ENCODE measurements around the gene DNAJC28. TPM values are rescaled to one million over a fixed set of nuclear protein-coding genes. Genes with fewer than 3 reads are reported as not detected.

DNAJC28 gene
- total RNA-seq, 1 donor from 2014 or later: 5.3 TPM

GRCh38 chr21:33479679-33480480, 11.6 kb downstream of the DNAJC28 start, which contains the start of gene TMEM50B:
TSS of gene TMEM50B (minus strand) at chr21:33479974. CDS start at chr21:33468885, 11,089 bp downstream.
- DNase-seq: peak; percentile 96
- peaks cover 4% of the 10 kb centered on the region for H3K36me3 Mint-ChIP-seq (ENCODE audit: unreplicated experiment)
- H3K4me1 Mint-ChIP-seq (ENCODE audit: low read depth, unreplicated experiment): peaks cover 7% of the 10 kb centered on the region
- H3K27me3 Mint-ChIP-seq (ENCODE audit: unreplicated experiment): peaks cover 6% of the 10 kb centered on the region
- H3K4me3 Mint-ChIP-seq (ENCODE audit: unreplicated experiment): peak within 1 kb of the TSS; percentile 93
- H3K9me3 Mint-ChIP-seq (ENCODE audit: unreplicated experiment): peaks cover 10% of the 10 kb centered on the region
- TF ChIP-seq CTCF (IDR thresholded peaks at IDR 0.05; ENCODE audit: partially characterized antibody, unreplicated experiment): peak; percentile 38
- peak within 1 kb of the TSS; percentile 83 for H3K27ac Mint-ChIP-seq (ENCODE audit: unreplicated experiment)

GRCh38 chr21:33478935-33479678, 12.4 kb downstream of the DNAJC28 start:
- no peak overlapping the region for H3K27ac Mint-ChIP-seq (ENCODE audit: unreplicated experiment)
- H3K9me3 Mint-ChIP-seq (ENCODE audit: unreplicated experiment): peaks cover 10% of the 10 kb centered on the region
- H3K27me3 Mint-ChIP-seq (ENCODE audit: unreplicated experiment): peaks cover 6% of the 10 kb centered on the region
- H3K4me3 Mint-ChIP-seq (ENCODE audit: unreplicated experiment): peak overlapping the region; percentile 93
- TF ChIP-seq CTCF (IDR thresholded peaks at IDR 0.05; ENCODE audit: partially characterized antibody, unreplicated experiment): no peak
- H3K4me1 Mint-ChIP-seq (ENCODE audit: low read depth, unreplicated experiment): peaks cover 7% of the 10 kb centered on the region
- DNase-seq: peak; percentile 39
- peaks cover 4% of the 10 kb centered on the region for H3K36me3 Mint-ChIP-seq (ENCODE audit: unreplicated experiment)

- Mint-ChIP-seq H3K4me1 (ENCODE audit: low read depth, unreplicated experiment) (peaks cover 7% of the 10 kb centered on the region), H3K4me3 (ENCODE audit: unreplicated experiment) (peak overlapping the region; percentile 93), H3K9me3 (ENCODE audit: unreplicated experiment) (peaks cover 10% of the 10 kb centered on the region), H3K36me3 (ENCODE audit: unreplicated experiment) (peaks cover 4% of the 10 kb centered on the region), H3K27me3 (ENCODE audit: unreplicated experiment) (peaks cover 6% of the 10 kb centered on the region), H3K27ac (ENCODE audit: unreplicated experiment) (no peak overlapping the region)
- TF ChIP-seq CTCF (IDR thresholded peaks at IDR 0.05; ENCODE audit: partially characterized antibody, unreplicated experiment): no peak
- DNase-seq: no peak
These were observed 13.3 kb downstream of the DNAJC28 start for GRCh38 chr21:33478182-33478581.

GRCh38 chr21:33477066-33477465, 14.4 kb downstream of the DNAJC28 start:
- Mint-ChIP-seq H3K4me3 (ENCODE audit: unreplicated experiment) (no peak overlapping the region), H3K27me3 (ENCODE audit: unreplicated experiment) (peaks cover 5% of the 10 kb centered on the region), H3K4me1 (ENCODE audit: low read depth, unreplicated experiment) (peaks cover 7% of the 10 kb centered on the region), H3K9me3 (ENCODE audit: unreplicated experiment) (peaks cover 10% of the 10 kb centered on the region), H3K27ac (ENCODE audit: unreplicated experiment) (no peak overlapping the region), H3K36me3 (ENCODE audit: unreplicated experiment) (peaks cover 4% of the 10 kb centered on the region)
- no peak for DNase-seq
- TF ChIP-seq CTCF (IDR thresholded peaks at IDR 0.05; ENCODE audit: partially characterized antibody, unreplicated experiment): no peak

Data from glutamatergic neuron (in vitro differentiated cells).